Activated naive CD4-positive, alpha-beta T cell treated with anti-CD3 and anti-CD28 coated beads, Interleukin-2, amount 50 U/mL, for 72 hours (primary cell): ENCODE results near the gene LUC7L2. TPM values are rescaled to one million over a fixed set of nuclear protein-coding genes. Genes with fewer than 3 reads are reported as not detected.
A peak's percentile ranks its signal among the peaks of the same experiment; 100 is the strongest.
"Not testable (repeated sequence)": the region's sequence is repeated elsewhere in the genome, so short reads cannot be mapped to it uniquely, and the experiment has no call there.

Source experiments
- ATAC-seq, 2 donors: fragments of 150-1000 bp; cut with Tn5 transposase; 2 replicates each; pipeline ENCODE4 v1.10.0; 2021; ENCODE audit warnings: mild to moderate bottlenecking in 2 of 2, moderate library complexity in 2 of 2
- DNase-seq, 2 donors: peaks; one replicate each; pipeline ENCODE4 v3.0.0; 2021 to 2022; ENCODE audit warnings: low spot score in 2 of 2
- H3K27ac Mint-ChIP-seq, 2 donors: one replicate each; pipeline ENCODE4 v1.8.0; 2022; ENCODE audit warnings: mild to moderate bottlenecking in 2 of 2, mixed read lengths in 2 of 2
- H3K36me3 Mint-ChIP-seq, 2 donors: one replicate each; pipeline ENCODE4 v1.8.0; 2022; ENCODE audit warnings: mixed read lengths in 2 of 2
- H3K9me3 Mint-ChIP-seq, 2 donors: one replicate each; pipeline ENCODE4 v1.8.0; 2022; ENCODE audit warnings: mixed read lengths in 2 of 2
- total RNA-seq, 2 donors: library from RNA; stranded (reverse); gene quantifications; one replicate each; pipeline ENCODE4 v1.2.3, GENCODE V29; 2022

Gene LUC7L2
- 100 to 1,000 TPM; 136 to 143 TPM for total RNA-seq

- ATAC-seq (peak; percentile 78 to 81), DNase-seq (peak; percentile 98 to 99)
- H3K9me3 Mint-ChIP-seq, result no peaks in the 10 kb centered on the region
- H3K27ac Mint-ChIP-seq, result peak within 1 kb of the TSS; percentile 100
- peaks cover 29 to 37% of the 10 kb centered on the region in 2 donors for H3K36me3 Mint-ChIP-seq
Observed at GRCh38 chr7:139359366-139360209, at the start of gene LUC7L2. LUC7L2 (plus strand) TSS chr7:139359894; CDS start chr7:139360262, 368 bp downstream.

- ATAC-seq (no peak), DNase-seq (no peak)
- H3K9me3 Mint-ChIP-seq, result no peaks in the 10 kb centered on the region
- H3K27ac Mint-ChIP-seq, result no peak overlapping the region
- H3K36me3 Mint-ChIP-seq, result no peaks in the 10 kb centered on the region
Observed at GRCh38 chr7:139317939-139318505, 41.7 kb upstream of the LUC7L2 start.

GRCh38 chr7:139321071-139321745 lies 38.5 kb upstream of the LUC7L2 start:
- Mint-ChIP-seq H3K36me3 (no peaks in the 10 kb centered on the region), H3K9me3 (no peaks in the 10 kb centered on the region), H3K27ac (no peak overlapping the region)
- no peak for DNase-seq
- no peak for ATAC-seq

- not testable (repeated sequence) for DNase-seq, H3K36me3 Mint-ChIP-seq, H3K9me3 Mint-ChIP-seq, H3K27ac Mint-ChIP-seq, ATAC-seq
Observed at GRCh38 chr7:139324709-139325108, 35.0 kb upstream of the LUC7L2 start.

GRCh38 chr7:139328375-139328774 lies 31.3 kb upstream of the LUC7L2 start:
- ATAC-seq, result no peak

GRCh38 chr7:139329119-139329518 lies 30.6 kb upstream of the LUC7L2 start:
- H3K9me3 Mint-ChIP-seq, result peaks cover 0 to 8% of the 10 kb centered on the region in 2 donors
- no peak overlapping the region for H3K27ac Mint-ChIP-seq
- DNase-seq, result no peak
- no peak for ATAC-seq
- no peaks in the 10 kb centered on the region for H3K36me3 Mint-ChIP-seq

More at GRCh38 chr7:139328375-139328774, 31.3 kb upstream of the LUC7L2 start:
- Mint-ChIP-seq H3K36me3 (no peaks in the 10 kb centered on the region), H3K9me3 (peaks cover 0 to 8% of the 10 kb centered on the region in 2 donors), H3K27ac (no peak overlapping the region)
- DNase-seq, result no peak

GRCh38 chr7:139330333-139331030 lies 29.2 kb upstream of the LUC7L2 start:
- peak; percentile 54 to 90 for ATAC-seq
- Mint-ChIP-seq H3K27ac (peak overlapping the region in 1 of 2 donors; percentile 46), H3K36me3 (no peaks in the 10 kb centered on the region), H3K9me3 (peaks cover 0 to 8% of the 10 kb centered on the region in 2 donors)
- DNase-seq, result no peak

GRCh38 chr7:139332697-139333359 lies 26.9 kb upstream of the LUC7L2 start:
- Mint-ChIP-seq H3K27ac (no peak overlapping the region), H3K36me3 (no peaks in the 10 kb centered on the region), H3K9me3 (peaks cover 0 to 8% of the 10 kb centered on the region in 2 donors)
- no peak for DNase-seq
- no peak for ATAC-seq

- not testable (repeated sequence) for H3K27ac Mint-ChIP-seq, H3K9me3 Mint-ChIP-seq, H3K36me3 Mint-ChIP-seq
Observed at GRCh38 chr7:139333443-139333842, 26.3 kb upstream of the LUC7L2 start.

GRCh38 chr7:139334399-139335150 lies 25.1 kb upstream of the LUC7L2 start:
- Mint-ChIP-seq H3K27ac (no peak overlapping the region), H3K9me3 (peaks cover 4 to 13% of the 10 kb centered on the region in 2 donors)
- no peak for ATAC-seq

More at GRCh38 chr7:139333443-139333842, 26.3 kb upstream of the LUC7L2 start:
- DNase-seq, ATAC-seq: not testable (repeated sequence)

GRCh38 chr7:139339025-139339424 lies 20.7 kb upstream of the LUC7L2 start:
- H3K27ac Mint-ChIP-seq, result peak overlapping the region; percentile 7 to 100
- DNase-seq (no peak), ATAC-seq (no peak)
- peaks cover 4 to 6% of the 10 kb centered on the region in 2 donors for H3K9me3 Mint-ChIP-seq
- peaks cover 22 to 34% of the 10 kb centered on the region in 2 donors for H3K36me3 Mint-ChIP-seq

More at GRCh38 chr7:139334399-139335150, 25.1 kb upstream of the LUC7L2 start:
- H3K36me3 Mint-ChIP-seq, result peaks cover 7% of the 10 kb centered on the region in 2 donors
- DNase-seq, result no peak

GRCh38 chr7:139339698-139340036 lies 20.0 kb upstream of the LUC7L2 start:
- peaks cover 4 to 6% of the 10 kb centered on the region in 2 donors for H3K9me3 Mint-ChIP-seq
- ATAC-seq (no peak), DNase-seq (no peak)
- H3K36me3 Mint-ChIP-seq, result peaks cover 22 to 34% of the 10 kb centered on the region in 2 donors
- H3K27ac Mint-ChIP-seq, result peak overlapping the region; percentile 100

- H3K9me3 Mint-ChIP-seq, result peaks cover 4 to 6% of the 10 kb centered on the region in 2 donors
- ATAC-seq, result peak; percentile 83 to 87
- peak overlapping the region; percentile 100 for H3K27ac Mint-ChIP-seq
- peak; percentile 97 to 99 for DNase-seq
- H3K36me3 Mint-ChIP-seq, result peaks cover 22 to 34% of the 10 kb centered on the region in 2 donors
Observed at GRCh38 chr7:139340037-139340807, 19.5 kb upstream of the LUC7L2 start.

- Mint-ChIP-seq H3K27ac (peak overlapping the region; percentile 100), H3K9me3 (peaks cover 4 to 6% of the 10 kb centered on the region in 2 donors), H3K36me3 (peaks cover 22 to 34% of the 10 kb centered on the region in 2 donors)
- ATAC-seq (no peak), DNase-seq (no peak)
Observed at GRCh38 chr7:139340808-139341057, 19.0 kb upstream of the LUC7L2 start.
